ENCODE data around the gene AGAP2.
"Not testable (repeated sequence)": the region's sequence is repeated elsewhere in the genome, so short reads cannot be mapped to it uniquely, and the experiment has no call there.

Gene AGAP2

GRCh38 chr12:57718641-57719528 is 19.7 kb downstream of the AGAP2 start:
- no peak overlapping the region for H3K4me3 ChIP-seq (ENCODE audit: low read depth, low read length)
- TF ChIP-seq, protein P1, sequence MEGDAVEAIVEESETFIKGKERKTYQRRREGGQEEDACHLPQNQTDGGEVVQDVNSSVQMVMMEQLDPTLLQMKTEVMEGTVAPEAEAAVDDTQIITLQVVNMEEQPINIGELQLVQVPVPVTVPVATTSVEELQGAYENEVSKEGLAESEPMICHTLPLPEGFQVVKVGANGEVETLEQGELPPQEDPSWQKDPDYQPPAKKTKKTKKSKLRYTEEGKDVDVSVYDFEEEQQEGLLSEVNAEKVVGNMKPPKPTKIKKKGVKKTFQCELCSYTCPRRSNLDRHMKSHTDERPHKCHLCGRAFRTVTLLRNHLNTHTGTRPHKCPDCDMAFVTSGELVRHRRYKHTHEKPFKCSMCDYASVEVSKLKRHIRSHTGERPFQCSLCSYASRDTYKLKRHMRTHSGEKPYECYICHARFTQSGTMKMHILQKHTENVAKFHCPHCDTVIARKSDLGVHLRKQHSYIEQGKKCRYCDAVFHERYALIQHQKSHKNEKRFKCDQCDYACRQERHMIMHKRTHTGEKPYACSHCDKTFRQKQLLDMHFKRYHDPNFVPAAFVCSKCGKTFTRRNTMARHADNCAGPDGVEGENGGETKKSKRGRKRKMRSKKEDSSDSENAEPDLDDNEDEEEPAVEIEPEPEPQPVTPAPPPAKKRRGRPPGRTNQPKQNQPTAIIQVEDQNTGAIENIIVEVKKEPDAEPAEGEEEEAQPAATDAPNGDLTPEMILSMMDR (IDR thresholded peaks at IDR 0.05; ENCODE audit: low read depth, low read length): no peak

DNA sequence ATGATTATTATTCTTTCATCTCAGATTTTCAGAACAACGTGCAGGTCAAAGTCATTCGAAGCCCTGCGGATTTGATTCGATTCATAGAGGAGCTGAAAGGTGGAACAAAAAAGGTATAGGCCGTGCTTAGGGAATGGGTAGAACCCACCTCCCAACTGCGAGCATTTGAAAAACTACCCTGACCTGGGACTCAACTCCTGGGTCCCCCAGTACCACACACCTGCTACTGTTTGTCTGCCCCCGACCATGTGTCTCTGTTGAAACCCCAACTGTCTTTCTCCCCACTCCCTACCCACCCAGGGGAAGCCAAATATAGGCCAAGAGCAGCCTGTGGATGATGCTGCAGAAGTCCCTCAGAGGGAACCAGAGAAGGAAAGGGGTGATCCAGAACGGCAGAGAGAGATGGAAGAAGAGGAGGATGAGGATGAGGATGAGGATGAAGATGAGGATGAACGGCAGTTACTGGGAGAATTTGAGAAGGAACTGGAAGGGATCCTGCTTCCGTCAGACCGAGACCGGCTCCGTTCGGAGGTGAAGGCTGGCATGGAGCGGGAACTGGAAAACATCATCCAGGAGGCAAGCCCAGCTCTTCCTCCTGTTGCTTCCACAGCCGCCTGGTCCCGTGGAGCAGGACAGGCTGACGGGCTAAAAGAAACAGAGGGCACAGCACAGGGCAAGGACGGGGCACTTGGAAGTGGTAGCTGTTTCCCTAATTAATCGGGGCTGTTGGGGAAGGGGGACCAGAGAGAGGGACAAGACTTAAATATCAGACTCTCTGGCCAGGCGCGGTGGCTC is 20.5 kb downstream of the AGAP2 start:
- H3K4me3 ChIP-seq (ENCODE audit: low read depth, low read length): no peak overlapping the region
- TF ChIP-seq, protein P1 (IDR thresholded peaks at IDR 0.05; ENCODE audit: low read depth, low read length): no peak

- no peak overlapping the region for H3K4me3 ChIP-seq (ENCODE audit: low read depth, low read length)
- TF ChIP-seq, protein P1 (IDR thresholded peaks at IDR 0.05; ENCODE audit: low read depth, low read length): no peak
Measured at GRCh38 chr12:57717131-57717530, 21.4 kb downstream of the AGAP2 start.

- TF ChIP-seq, protein P1 (IDR thresholded peaks at IDR 0.05; ENCODE audit: low read depth, low read length): no peak
- no peak overlapping the region for H3K4me3 ChIP-seq (ENCODE audit: low read depth, low read length)
Measured at GRCh38 chr12:57716305-57716704, 22.2 kb downstream of the AGAP2 start.

GRCh38 chr12:57715786-57716185 is 22.8 kb downstream of the AGAP2 start:
- TF ChIP-seq, protein P1 (IDR thresholded peaks at IDR 0.05; ENCODE audit: low read depth, low read length): no peak
- H3K4me3 ChIP-seq (ENCODE audit: low read depth, low read length): no peak overlapping the region

GRCh38 chr12:57715036-57715748 is 23.4 kb downstream of the AGAP2 start:
- H3K4me3 ChIP-seq (ENCODE audit: low read depth, low read length): not testable (repeated sequence)

- TF ChIP-seq, protein P1 (IDR thresholded peaks at IDR 0.05; ENCODE audit: low read depth, low read length): no peak
- no peak overlapping the region for H3K4me3 ChIP-seq (ENCODE audit: low read depth, low read length)
Measured at GRCh38 chr12:57713209-57713608, 25.3 kb downstream of the AGAP2 start.

Measured in WI38 (cell line).